ENCODE results near the gene PHLDA2. TPM values are rescaled to one million over a fixed set of nuclear protein-coding genes. Genes with fewer than 3 reads are reported as not detected.

PHLDA2 gene
- total and polyA plus RNA-seq, 9 of the 15 experiments (the other 6 are each of a cell fraction or from before 2014, with no cell fraction given), result 0.43 to 42.4 (median 4.7) TPM

DNA sequence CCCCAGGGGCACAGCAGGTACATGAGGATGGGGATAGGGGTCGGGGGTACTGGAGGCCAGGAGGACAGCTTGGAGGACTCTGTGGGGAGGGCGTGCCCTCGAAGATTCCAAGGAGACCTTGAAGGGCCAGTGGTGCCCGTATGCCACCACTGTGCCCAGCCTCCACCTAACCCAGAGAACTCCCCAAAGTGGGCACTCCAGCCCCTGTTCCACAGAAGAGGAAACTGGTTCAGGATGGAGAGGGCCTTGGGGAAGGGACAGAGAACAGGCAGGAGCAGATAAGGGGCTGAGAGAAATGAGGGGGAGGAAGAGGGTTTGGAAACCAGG is 2.2 kb upstream of the PHLDA2 start:
- H3K36me3 ChIP-seq (ENCODE audit: control insufficient read depth, insufficient read depth, low read length), result no peaks in the 10 kb centered on the region
- H3K9me1 ChIP-seq (ENCODE audit: control insufficient read depth, insufficient read depth, low read length), result no peaks in the 10 kb centered on the region
- no peak overlapping the region for H3K27ac ChIP-seq (ENCODE audit: extremely low read depth, low read depth, low read length)
- in situ Hi-C loops (cut with MboI) (no loop called here), intact Hi-C loops (cut with micrococcal nuclease) (no loop called here)
- H2AFZ ChIP-seq (ENCODE audit: low read depth, low read length), result no peak overlapping the region
- H3K79me2 ChIP-seq (ENCODE audit: control insufficient read depth, insufficient read depth, low read length), result peaks cover 15% of the 10 kb centered on the region; the same call in 2 of the 3 replicates
- DNase-seq (ENCODE audit: extremely low read depth in 1 of 4, low spot score in 3 of 4) (no peak), ATAC-seq (no peak), FAIRE-seq (no peak)
- peaks cover 10 to 66% of the 10 kb centered on the region in 2 experiments; a peak in 4 of 5 replicates for H3K4me1 ChIP-seq (replicated peaks in 1 of 2; ENCODE audit: control insufficient read depth in 2 of 2, insufficient read depth in 2 of 2, low read length in 2 of 2)
- H3K9ac ChIP-seq (ENCODE audit: insufficient read depth in 1 of 2, low read depth in 2 of 2, low read length in 2 of 2), result peak overlapping the region in 1 of 2 experiments; percentile 71; a peak in 1 of 4 replicates
- ChIA-PET CTCF (ENCODE audit: low intra/inter-chr PET ratio) (interaction anchor here (5.2 kb wide), 1 partner anchor 398 kb away, joined by 59 read pairs; no protein-coding TSS in a partner anchor), POLR2A (interaction anchor here (1.0 to 1.2 kb wide), 2 partner anchors 10 to 38 kb away, joined by 3 read pairs; no protein-coding TSS in a partner anchor)
- BruUV-seq (replicated peaks), result no TSS peak
- TF ChIP-seq, protein P1, sequence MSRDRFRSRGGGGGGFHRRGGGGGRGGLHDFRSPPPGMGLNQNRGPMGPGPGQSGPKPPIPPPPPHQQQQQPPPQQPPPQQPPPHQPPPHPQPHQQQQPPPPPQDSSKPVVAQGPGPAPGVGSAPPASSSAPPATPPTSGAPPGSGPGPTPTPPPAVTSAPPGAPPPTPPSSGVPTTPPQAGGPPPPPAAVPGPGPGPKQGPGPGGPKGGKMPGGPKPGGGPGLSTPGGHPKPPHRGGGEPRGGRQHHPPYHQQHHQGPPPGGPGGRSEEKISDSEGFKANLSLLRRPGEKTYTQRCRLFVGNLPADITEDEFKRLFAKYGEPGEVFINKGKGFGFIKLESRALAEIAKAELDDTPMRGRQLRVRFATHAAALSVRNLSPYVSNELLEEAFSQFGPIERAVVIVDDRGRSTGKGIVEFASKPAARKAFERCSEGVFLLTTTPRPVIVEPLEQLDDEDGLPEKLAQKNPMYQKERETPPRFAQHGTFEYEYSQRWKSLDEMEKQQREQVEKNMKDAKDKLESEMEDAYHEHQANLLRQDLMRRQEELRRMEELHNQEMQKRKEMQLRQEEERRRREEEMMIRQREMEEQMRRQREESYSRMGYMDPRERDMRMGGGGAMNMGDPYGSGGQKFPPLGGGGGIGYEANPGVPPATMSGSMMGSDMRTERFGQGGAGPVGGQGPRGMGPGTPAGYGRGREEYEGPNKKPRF (IDR thresholded peaks at IDR 0.05; ENCODE audit: low read depth, low read length), result no peak
- TF ChIP-seq ZEB2 (IDR thresholded peaks at IDR 0.05), result 0 out of 2 replicates have a peak, but pooled peaks have one; percentile 18
- H4K20me1 ChIP-seq (replicated peaks; ENCODE audit: control insufficient read depth, insufficient read depth, low read length), result peaks cover 13% of the 10 kb centered on the region
- no peak overlapping the region for H3K4me3 ChIP-seq
- H3K4me2 ChIP-seq (ENCODE audit: insufficient read depth, low read length), result no peak overlapping the region
- no peaks in the 10 kb centered on the region for H3K9me3 ChIP-seq (replicated peaks; ENCODE audit: control insufficient read depth, insufficient read depth, low read depth, low read length)
- H3K27me3 ChIP-seq (ENCODE audit: control insufficient read depth in 2 of 2, insufficient read depth in 2 of 2, low read length in 2 of 2), result no peaks in the 10 kb centered on the region
- WGBS (ENCODE audit: insufficient coverage, low coverage, missing lambda C conversion rate), result 49% methylated on average over 4 of the region's 4 CpGs

All from K562 (cell line).